ENCODE measurements around the gene LDAF1.

Gene LDAF1

DNA sequence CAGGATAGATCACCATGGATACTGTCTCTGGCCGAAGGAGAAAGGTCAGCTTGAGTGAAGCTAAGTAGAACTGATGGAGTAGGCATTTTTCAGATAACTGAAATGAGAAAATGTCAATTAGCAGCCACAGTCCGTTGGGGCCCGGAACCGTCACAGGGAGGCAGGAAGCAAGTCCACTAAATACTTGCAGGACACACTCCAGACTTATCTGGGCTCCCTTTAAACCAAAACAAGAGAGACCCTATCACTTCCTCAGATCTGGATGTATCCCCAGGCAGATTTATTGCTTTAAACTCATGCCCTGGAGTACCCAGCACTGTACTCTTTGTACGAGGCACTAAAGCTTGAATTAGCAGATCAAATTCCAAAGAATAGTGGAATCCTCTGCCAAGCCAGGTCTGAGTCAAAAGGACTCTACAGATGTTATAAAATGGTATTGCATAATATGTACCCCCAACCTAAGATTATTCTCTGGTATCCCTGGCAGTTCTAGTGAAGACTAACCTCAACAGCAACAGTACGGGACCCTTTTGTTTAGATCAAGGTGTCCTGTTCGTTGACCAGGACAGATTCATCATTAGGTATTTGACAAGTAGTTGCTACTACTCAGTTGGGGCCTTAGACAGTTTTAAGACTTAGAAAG is 44.8 kb downstream of the LDAF1 start:
- Histone ChIP-seq H3K9me3 (ENCODE audit: control extremely low read depth in 1 of 5, control insufficient read depth in 4 of 5, insufficient read depth in 2 of 5, low read depth in 1 of 5, low read length in 4 of 5) (no peaks in the 10 kb centered on the region), H3K27ac (ENCODE audit: insufficient read depth in 1 of 2, low read depth in 1 of 2, low read length in 2 of 2, poor library complexity in 1 of 2, severe bottlenecking in 2 of 2) (no peak overlapping the region), H3K27me3 (replicated peaks in 2 of 5; ENCODE audit: control insufficient read depth in 4 of 5, insufficient read depth in 5 of 5, low read length in 4 of 5) (peaks cover 0 to 13% (median 2%) of the 10 kb centered on the region in 5 experiments), H3K4me1 (ENCODE audit: control extremely low read depth in 1 of 4, control insufficient read depth in 4 of 4, insufficient read depth in 4 of 4, low read length in 3 of 4) (peaks cover 0 to 4% (median 0%) of the 10 kb centered on the region in 4 experiments), H3K4me3 (ENCODE audit: control insufficient read depth in 1 of 7, extremely low read depth in 1 of 7, insufficient read depth in 4 of 7, low read depth in 2 of 7, low read length in 6 of 7) (no peak overlapping the region), H3K36me3 (ENCODE audit: control insufficient read depth in 4 of 4, insufficient read depth in 4 of 4, low read length in 3 of 4) (no peaks in the 10 kb centered on the region)
- WGBS (ENCODE audit: insufficient coverage), result 40% methylated on average over 7 of the region's 7 CpGs
- POLR2A ChIA-PET, result no interaction called here
- CTCF ChIA-PET, result no interaction called here
- DNase-seq, result no peak

DNA sequence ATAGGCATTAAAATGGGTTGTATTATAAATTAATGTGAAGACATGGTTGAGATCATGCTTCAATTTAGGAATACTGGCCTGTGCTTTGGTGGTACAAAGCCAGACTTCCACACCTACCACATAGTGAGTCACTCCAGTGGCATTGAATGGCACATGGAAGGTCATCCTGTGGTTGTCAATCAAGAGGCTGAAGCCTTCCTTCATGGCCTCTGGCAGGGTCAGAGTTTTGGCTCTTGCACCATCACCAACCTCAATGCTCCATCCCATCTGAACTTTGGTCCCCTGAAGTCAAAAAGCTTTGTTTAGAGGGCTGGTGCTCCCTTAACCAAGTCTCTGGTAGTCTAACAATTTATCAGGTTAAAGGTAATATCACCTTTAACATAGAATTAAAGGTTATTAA is 46.8 kb downstream of the LDAF1 start:
- Histone ChIP-seq H3K9me3 (ENCODE audit: control extremely low read depth in 1 of 5, control insufficient read depth in 4 of 5, insufficient read depth in 2 of 5, low read depth in 1 of 5, low read length in 4 of 5) (no peaks in the 10 kb centered on the region), H3K27me3 (replicated peaks in 2 of 5; ENCODE audit: control insufficient read depth in 4 of 5, insufficient read depth in 5 of 5, low read length in 4 of 5) (peaks cover 0 to 6% (median 0%) of the 10 kb centered on the region in 5 experiments), H3K36me3 (ENCODE audit: control insufficient read depth in 4 of 4, insufficient read depth in 4 of 4, low read length in 3 of 4) (no peaks in the 10 kb centered on the region), H3K4me1 (ENCODE audit: control extremely low read depth in 1 of 4, control insufficient read depth in 4 of 4, insufficient read depth in 4 of 4, low read length in 3 of 4) (peaks cover 0 to 4% (median 0%) of the 10 kb centered on the region in 4 experiments), H3K27ac (ENCODE audit: insufficient read depth in 1 of 2, low read depth in 1 of 2, low read length in 2 of 2, poor library complexity in 1 of 2, severe bottlenecking in 2 of 2) (no peak overlapping the region), H3K4me3 (ENCODE audit: control insufficient read depth in 1 of 7, extremely low read depth in 1 of 7, insufficient read depth in 4 of 7, low read depth in 2 of 7, low read length in 6 of 7) (no peak overlapping the region)
- POLR2A ChIA-PET, result no interaction called here
- no peak for DNase-seq
- CTCF ChIA-PET, result no interaction called here

DNA sequence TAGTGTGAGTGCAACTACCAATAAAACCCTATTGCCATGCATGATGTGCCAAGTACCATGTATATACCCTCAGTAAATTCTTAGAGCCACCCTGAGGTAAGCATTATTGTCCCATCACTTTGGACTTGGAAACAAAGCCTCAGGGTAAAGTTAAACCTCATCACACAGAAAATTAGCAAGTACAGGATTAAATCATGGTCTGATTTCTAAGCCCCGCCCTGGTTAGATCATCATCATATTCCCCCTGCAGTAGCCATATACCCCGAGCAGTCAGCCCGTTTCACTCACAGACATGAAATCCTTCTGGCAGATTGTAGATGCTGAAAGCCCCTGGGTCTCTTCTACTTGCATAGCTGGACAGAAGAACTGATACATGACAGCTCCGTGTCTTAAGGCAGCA is 48.1 kb downstream of the LDAF1 start:
- WGBS (ENCODE audit: insufficient coverage), result 97% methylated on average over 4 of the region's 4 CpGs
- H3K9me3 ChIP-seq (ENCODE audit: control extremely low read depth in 1 of 5, control insufficient read depth in 4 of 5, insufficient read depth in 2 of 5, low read depth in 1 of 5, low read length in 4 of 5), result no peaks in the 10 kb centered on the region
- no peaks in the 10 kb centered on the region for H3K36me3 ChIP-seq (ENCODE audit: control insufficient read depth in 4 of 4, insufficient read depth in 4 of 4, low read length in 3 of 4)
- no peak overlapping the region for H3K4me3 ChIP-seq (ENCODE audit: control insufficient read depth in 1 of 7, extremely low read depth in 1 of 7, insufficient read depth in 4 of 7, low read depth in 2 of 7, low read length in 6 of 7)
- ChIA-PET CTCF (no interaction called here), POLR2A (no interaction called here)
- no peak overlapping the region for H3K27ac ChIP-seq (ENCODE audit: insufficient read depth in 1 of 2, low read depth in 1 of 2, low read length in 2 of 2, poor library complexity in 1 of 2, severe bottlenecking in 2 of 2)
- no peak for DNase-seq
- H3K27me3 ChIP-seq (replicated peaks in 2 of 5; ENCODE audit: control insufficient read depth in 4 of 5, insufficient read depth in 5 of 5, low read length in 4 of 5), result peaks cover 0 to 10% (median 0%) of the 10 kb centered on the region in 5 experiments
- peaks cover 0 to 7% (median 0%) of the 10 kb centered on the region in 4 experiments for H3K4me1 ChIP-seq (ENCODE audit: control extremely low read depth in 1 of 4, control insufficient read depth in 4 of 4, insufficient read depth in 4 of 4, low read length in 3 of 4)

DNA sequence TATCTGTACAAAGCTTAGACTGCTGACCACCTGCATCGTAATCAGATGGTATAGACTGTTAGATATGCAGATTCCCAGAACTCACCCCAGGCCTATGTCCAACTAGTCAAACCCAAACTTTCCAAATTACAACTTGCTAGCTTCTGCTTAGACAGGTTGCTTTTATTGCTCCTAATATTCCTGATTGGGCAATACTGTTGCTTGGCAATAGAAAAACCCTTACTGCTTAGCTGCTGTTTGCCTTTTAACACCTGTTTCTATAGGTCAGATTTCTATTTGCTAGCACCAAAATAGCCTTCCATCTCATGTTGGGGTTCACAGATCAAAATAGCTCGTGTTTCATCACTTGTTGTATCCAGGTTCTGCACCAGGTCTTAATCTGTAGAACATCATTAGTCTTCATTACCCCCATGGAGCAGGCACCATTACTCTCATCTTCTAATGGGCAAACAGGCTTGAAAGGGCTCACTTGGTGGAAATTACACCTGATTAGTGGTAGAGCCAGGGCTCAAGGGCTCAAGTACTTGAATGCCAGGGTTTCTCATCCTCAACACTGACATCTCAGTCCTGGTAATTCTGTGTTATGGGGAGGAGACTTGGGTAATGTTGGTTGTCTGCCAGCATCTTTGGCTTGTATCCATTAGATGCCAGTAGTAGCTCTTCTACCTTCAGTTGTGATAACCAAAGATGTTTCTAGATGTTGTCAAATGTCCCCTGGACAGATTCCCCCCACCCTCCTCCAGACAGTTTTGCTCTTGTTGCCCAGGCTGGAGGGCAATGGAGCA is 50.2 kb downstream of the LDAF1 start:
- POLR2A ChIA-PET, result no interaction called here
- DNase-seq, result no peak
- Histone ChIP-seq H3K27me3 (replicated peaks in 2 of 5; ENCODE audit: control insufficient read depth in 4 of 5, insufficient read depth in 5 of 5, low read length in 4 of 5) (peaks cover 0 to 7% (median 4%) of the 10 kb centered on the region in 5 experiments), H3K36me3 (ENCODE audit: control insufficient read depth in 4 of 4, insufficient read depth in 4 of 4, low read length in 3 of 4) (no peaks in the 10 kb centered on the region), H3K27ac (ENCODE audit: insufficient read depth in 1 of 2, low read depth in 1 of 2, low read length in 2 of 2, poor library complexity in 1 of 2, severe bottlenecking in 2 of 2) (no peak overlapping the region), H3K9me3 (ENCODE audit: control extremely low read depth in 1 of 5, control insufficient read depth in 4 of 5, insufficient read depth in 2 of 5, low read depth in 1 of 5, low read length in 4 of 5) (no peaks in the 10 kb centered on the region), H3K4me1 (ENCODE audit: control extremely low read depth in 1 of 4, control insufficient read depth in 4 of 4, insufficient read depth in 4 of 4, low read length in 3 of 4) (peaks cover 0 to 4% (median 0%) of the 10 kb centered on the region in 4 experiments), H3K4me3 (ENCODE audit: control insufficient read depth in 1 of 7, extremely low read depth in 1 of 7, insufficient read depth in 4 of 7, low read depth in 2 of 7, low read length in 6 of 7) (no peak overlapping the region)
- CTCF ChIA-PET, result no interaction called here
- 83% methylated on average over 2 of the region's 2 CpGs for WGBS (ENCODE audit: insufficient coverage)

DNA sequence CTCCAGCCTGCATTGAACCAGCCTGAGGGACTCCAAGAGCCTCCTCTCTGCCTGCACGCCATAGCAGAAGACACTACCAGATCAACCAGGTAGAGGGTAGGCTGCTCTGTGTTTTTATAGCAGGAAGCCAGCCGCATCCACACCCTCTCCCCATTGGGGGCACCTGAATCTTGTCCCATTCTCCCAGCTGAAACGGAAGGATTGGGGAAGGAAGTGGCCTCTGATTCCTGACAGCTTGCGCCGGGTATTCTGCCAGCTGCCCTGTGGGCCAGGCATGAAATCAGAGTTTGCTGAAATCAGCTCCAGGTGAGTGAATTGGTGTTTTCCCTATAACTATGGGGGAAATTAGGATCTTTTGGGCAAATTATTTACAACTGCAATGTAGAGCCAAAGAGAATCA is 53.0 kb downstream of the LDAF1 start, which contains the start of gene ZP2:
ZP2 (minus strand) TSS at position 89 of the 400 bp plus-strand sequence; CDS start at position 62, 27 bp downstream.
- Histone ChIP-seq H3K27me3 (replicated peaks in 2 of 5; ENCODE audit: control insufficient read depth in 4 of 5, insufficient read depth in 5 of 5, low read length in 4 of 5) (peaks cover 0 to 10% (median 4%) of the 10 kb centered on the region in 5 experiments), H3K9me3 (ENCODE audit: control extremely low read depth in 1 of 5, control insufficient read depth in 4 of 5, insufficient read depth in 2 of 5, low read depth in 1 of 5, low read length in 4 of 5) (no peaks in the 10 kb centered on the region), H3K4me3 (ENCODE audit: control insufficient read depth in 1 of 7, extremely low read depth in 1 of 7, insufficient read depth in 4 of 7, low read depth in 2 of 7, low read length in 6 of 7) (no peak within 1 kb of the TSS), H3K4me1 (ENCODE audit: control extremely low read depth in 1 of 4, control insufficient read depth in 4 of 4, insufficient read depth in 4 of 4, low read length in 3 of 4) (peaks cover 0 to 4% (median 0%) of the 10 kb centered on the region in 4 experiments), H3K36me3 (ENCODE audit: control insufficient read depth in 4 of 4, insufficient read depth in 4 of 4, low read length in 3 of 4) (no peaks in the 10 kb centered on the region), H3K27ac (ENCODE audit: insufficient read depth in 1 of 2, low read depth in 1 of 2, low read length in 2 of 2, poor library complexity in 1 of 2, severe bottlenecking in 2 of 2) (no peak within 1 kb of the TSS)
- WGBS (ENCODE audit: insufficient coverage), result 3% methylated on average over 3 of the region's 5 CpGs
- DNase-seq, result no peak
- ChIA-PET CTCF (no interaction called here), POLR2A (no interaction called here)

DNA sequence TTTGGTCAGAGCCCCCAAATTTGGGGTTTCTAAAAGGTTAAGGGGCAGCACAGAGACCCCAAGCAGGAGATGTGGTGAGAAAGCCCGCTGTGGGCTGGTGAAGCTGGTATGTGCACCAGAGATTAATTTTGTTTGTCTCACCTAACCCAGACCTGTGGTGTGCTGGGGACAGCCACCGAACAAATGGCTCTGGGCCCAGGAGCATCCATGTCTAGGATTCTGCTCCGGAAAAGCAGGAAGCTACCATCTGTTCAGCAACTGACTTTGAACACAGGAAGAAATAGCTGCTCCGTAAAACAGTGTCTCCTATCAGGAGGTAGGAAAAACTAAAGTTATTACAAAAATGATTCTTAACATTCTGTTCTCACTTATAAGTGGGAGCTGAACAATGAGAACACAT is 55.6 kb downstream of the LDAF1 start:
- CTCF ChIA-PET, result no interaction called here
- Histone ChIP-seq H3K9me3 (ENCODE audit: control extremely low read depth in 1 of 5, control insufficient read depth in 4 of 5, insufficient read depth in 2 of 5, low read depth in 1 of 5, low read length in 4 of 5) (no peaks in the 10 kb centered on the region), H3K27ac (ENCODE audit: insufficient read depth in 1 of 2, low read depth in 1 of 2, low read length in 2 of 2, poor library complexity in 1 of 2, severe bottlenecking in 2 of 2) (no peak overlapping the region), H3K27me3 (replicated peaks in 2 of 5; ENCODE audit: control insufficient read depth in 4 of 5, insufficient read depth in 5 of 5, low read length in 4 of 5) (peaks cover 0 to 10% (median 4%) of the 10 kb centered on the region in 5 experiments), H3K4me1 (ENCODE audit: control extremely low read depth in 1 of 4, control insufficient read depth in 4 of 4, insufficient read depth in 4 of 4, low read length in 3 of 4) (peaks cover 0 to 4% (median 0%) of the 10 kb centered on the region in 4 experiments), H3K36me3 (ENCODE audit: control insufficient read depth in 4 of 4, insufficient read depth in 4 of 4, low read length in 3 of 4) (no peaks in the 10 kb centered on the region), H3K4me3 (ENCODE audit: control insufficient read depth in 1 of 7, extremely low read depth in 1 of 7, insufficient read depth in 4 of 7, low read depth in 2 of 7, low read length in 6 of 7) (no peak overlapping the region)
- 81% methylated on average over 3 of the region's 4 CpGs for WGBS (ENCODE audit: insufficient coverage)
- no peak for DNase-seq
- POLR2A ChIA-PET, result interaction anchor here (0.6 kb wide), 1 partner anchor 1141 kb away, joined by 3 read pairs; no protein-coding TSS in a partner anchor

DNA sequence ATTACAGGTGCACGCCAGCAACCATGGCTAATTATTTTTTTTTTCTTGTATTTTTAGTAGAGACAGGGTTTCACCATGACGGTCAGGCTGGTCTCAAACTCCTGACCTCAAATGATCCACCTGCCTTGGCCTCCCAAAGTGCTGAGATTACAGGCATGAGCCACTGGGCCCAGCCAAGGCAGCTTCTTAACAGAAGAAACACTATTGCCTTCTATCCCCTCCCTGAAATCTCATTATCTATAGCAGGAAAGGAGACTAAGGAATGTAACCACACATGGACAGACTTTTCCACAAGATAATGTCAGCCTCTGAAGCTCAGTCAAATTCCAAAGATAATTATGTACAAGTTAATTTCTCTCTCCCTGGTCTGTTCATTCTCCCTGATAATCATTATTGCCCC is 58.6 kb downstream of the LDAF1 start:
- Histone ChIP-seq H3K4me3 (ENCODE audit: control insufficient read depth in 1 of 7, extremely low read depth in 1 of 7, insufficient read depth in 4 of 7, low read depth in 2 of 7, low read length in 6 of 7) (no peak overlapping the region), H3K9me3 (ENCODE audit: control extremely low read depth in 1 of 5, control insufficient read depth in 4 of 5, insufficient read depth in 2 of 5, low read depth in 1 of 5, low read length in 4 of 5) (no peaks in the 10 kb centered on the region), H3K4me1 (ENCODE audit: control extremely low read depth in 1 of 4, control insufficient read depth in 4 of 4, insufficient read depth in 4 of 4, low read length in 3 of 4) (no peaks in the 10 kb centered on the region), H3K27me3 (replicated peaks in 2 of 5; ENCODE audit: control insufficient read depth in 4 of 5, insufficient read depth in 5 of 5, low read length in 4 of 5) (peaks cover 0 to 10% (median 0%) of the 10 kb centered on the region in 5 experiments), H3K27ac (ENCODE audit: insufficient read depth in 1 of 2, low read depth in 1 of 2, low read length in 2 of 2, poor library complexity in 1 of 2, severe bottlenecking in 2 of 2) (no peak overlapping the region), H3K36me3 (ENCODE audit: control insufficient read depth in 4 of 4, insufficient read depth in 4 of 4, low read length in 3 of 4) (no peaks in the 10 kb centered on the region)
- no CpG with 5 or more reads among the region's 2 CpGs for WGBS (ENCODE audit: insufficient coverage)
- ChIA-PET POLR2A (no interaction called here), CTCF (no interaction called here)
- no peak for DNase-seq
